ENCODE results near the gene DUSP8.

Gene DUSP8

DNA sequence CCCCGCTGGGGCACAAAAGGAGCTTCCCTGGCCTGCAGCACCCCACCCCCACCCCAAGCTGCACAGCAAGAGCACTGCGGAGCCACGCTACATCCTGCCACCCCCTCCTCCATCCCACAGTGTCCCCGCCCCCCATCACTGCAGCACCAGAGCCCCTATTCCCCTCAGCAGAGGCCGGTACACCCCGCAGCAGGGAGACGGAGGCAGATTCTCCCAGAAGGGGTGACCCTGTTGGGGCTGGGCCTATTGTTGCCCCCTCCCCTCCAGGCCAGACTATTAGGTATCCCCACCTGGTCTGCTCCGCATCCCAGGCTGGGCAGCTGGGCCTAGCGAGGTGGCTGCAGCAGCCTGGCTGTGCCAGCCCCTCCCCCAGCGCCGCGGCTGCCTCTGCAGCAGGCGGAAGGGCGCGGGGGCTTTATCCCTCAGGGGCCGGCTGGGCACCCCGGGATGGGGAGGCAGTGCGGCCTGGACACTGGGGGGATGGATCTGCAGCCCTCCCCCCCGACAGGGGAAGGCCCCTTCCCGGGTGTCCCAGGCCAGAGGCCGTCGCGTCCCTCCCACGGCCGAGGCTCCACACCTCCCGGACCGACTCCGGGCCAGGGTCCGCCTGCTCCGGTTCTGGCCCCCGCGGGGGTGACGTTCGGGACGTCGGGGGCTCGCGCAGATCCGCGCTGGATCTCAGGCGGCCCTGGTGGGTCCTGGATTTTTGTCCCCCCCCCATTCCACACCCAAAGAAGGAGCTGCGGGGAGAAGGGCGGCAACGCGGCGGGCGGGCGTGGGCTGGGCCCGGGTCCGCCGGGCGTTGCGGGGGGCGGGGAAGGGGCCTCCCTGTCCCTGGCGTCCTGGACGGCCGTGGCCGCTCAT, 943 bp downstream of the DUSP8 start (continued):
- no peak for TF ChIP-seq ZNF548 (tag by site-specific recombination; IDR thresholded peaks at IDR 0.05)
- no peak for TF ChIP-seq ZNF76 (tag by site-specific recombination; IDR thresholded peaks at IDR 0.05; ENCODE audit: borderline replicate concordance, low read depth)
- no peak for TF ChIP-seq ZNF837 (tag by site-specific recombination; IDR thresholded peaks at IDR 0.05)
- no peak for TF ChIP-seq ZNF121 (tag by site-specific recombination; IDR thresholded peaks at IDR 0.05)
- no peak for TF ChIP-seq ZNF223 (tag by site-specific recombination; IDR thresholded peaks at IDR 0.05)
- TF ChIP-seq ZBTB1 (tag by site-specific recombination; IDR thresholded peaks at IDR 0.05) = no peak
- TF ChIP-seq, protein P1, sequence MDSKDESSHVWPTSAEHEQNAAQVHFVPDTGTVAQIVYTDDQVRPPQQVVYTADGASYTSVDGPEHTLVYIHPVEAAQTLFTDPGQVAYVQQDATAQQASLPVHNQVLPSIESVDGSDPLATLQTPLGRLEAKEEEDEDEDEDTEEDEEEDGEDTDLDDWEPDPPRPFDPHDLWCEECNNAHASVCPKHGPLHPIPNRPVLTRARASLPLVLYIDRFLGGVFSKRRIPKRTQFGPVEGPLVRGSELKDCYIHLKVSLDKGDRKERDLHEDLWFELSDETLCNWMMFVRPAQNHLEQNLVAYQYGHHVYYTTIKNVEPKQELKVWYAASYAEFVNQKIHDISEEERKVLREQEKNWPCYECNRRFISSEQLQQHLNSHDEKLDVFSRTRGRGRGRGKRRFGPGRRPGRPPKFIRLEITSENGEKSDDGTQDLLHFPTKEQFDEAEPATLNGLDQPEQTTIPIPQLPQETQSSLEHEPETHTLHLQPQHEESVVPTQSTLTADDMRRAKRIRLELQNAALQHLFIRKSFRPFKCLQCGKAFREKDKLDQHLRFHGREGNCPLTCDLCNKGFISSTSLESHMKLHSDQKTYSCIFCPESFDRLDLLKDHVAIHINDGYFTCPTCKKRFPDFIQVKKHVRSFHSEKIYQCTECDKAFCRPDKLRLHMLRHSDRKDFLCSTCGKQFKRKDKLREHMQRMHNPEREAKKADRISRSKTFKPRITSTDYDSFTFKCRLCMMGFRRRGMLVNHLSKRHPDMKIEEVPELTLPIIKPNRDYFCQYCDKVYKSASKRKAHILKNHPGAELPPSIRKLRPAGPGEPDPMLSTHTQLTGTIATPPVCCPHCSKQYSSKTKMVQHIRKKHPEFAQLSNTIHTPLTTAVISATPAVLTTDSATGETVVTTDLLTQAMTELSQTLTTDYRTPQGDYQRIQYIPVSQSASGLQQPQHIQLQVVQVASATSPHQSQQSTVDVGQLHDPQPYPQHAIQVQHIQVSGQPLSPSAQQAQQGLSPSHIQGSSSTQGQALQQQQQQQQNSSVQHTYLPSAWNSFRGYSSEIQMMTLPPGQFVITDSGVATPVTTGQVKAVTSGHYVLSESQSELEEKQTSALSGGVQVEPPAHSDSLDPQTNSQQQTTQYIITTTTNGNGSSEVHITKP (tag by site-specific recombination; IDR thresholded peaks at IDR 0.05) = no peak
- no peak for TF ChIP-seq ZNF571 (tag by site-specific recombination; IDR thresholded peaks at IDR 0.05)
- no peak for TF ChIP-seq ZNF133 (tag by site-specific recombination; IDR thresholded peaks at IDR 0.05)
- no peak for TF ChIP-seq ZNF544 (tag by site-specific recombination; IDR thresholded peaks at IDR 0.05)
- no peak for TF ChIP-seq ZNF37A (tag by site-specific recombination; IDR thresholded peaks at IDR 0.05)
- TF ChIP-seq, protein P2, sequence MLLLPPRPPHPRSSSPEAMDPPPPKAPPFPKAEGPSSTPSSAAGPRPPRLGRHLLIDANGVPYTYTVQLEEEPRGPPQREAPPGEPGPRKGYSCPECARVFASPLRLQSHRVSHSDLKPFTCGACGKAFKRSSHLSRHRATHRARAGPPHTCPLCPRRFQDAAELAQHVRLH (tag by site-specific recombination; IDR thresholded peaks at IDR 0.05) = no peak
- TF ChIP-seq ZSCAN23 (tag by site-specific recombination; IDR thresholded peaks at IDR 0.05) = no peak
- TF ChIP-seq, protein P3, sequence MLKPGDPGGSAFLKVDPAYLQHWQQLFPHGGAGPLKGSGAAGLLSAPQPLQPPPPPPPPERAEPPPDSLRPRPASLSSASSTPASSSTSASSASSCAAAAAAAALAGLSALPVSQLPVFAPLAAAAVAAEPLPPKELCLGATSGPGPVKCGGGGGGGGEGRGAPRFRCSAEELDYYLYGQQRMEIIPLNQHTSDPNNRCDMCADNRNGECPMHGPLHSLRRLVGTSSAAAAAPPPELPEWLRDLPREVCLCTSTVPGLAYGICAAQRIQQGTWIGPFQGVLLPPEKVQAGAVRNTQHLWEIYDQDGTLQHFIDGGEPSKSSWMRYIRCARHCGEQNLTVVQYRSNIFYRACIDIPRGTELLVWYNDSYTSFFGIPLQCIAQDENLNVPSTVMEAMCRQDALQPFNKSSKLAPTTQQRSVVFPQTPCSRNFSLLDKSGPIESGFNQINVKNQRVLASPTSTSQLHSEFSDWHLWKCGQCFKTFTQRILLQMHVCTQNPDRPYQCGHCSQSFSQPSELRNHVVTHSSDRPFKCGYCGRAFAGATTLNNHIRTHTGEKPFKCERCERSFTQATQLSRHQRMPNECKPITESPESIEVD (tag by site-specific recombination; IDR thresholded peaks at IDR 0.05) = no peak
- TF ChIP-seq KLF7 (tag by site-specific recombination; IDR thresholded peaks at IDR 0.05; ENCODE audit: borderline replicate concordance) = no peak
- TF ChIP-seq, protein P4, sequence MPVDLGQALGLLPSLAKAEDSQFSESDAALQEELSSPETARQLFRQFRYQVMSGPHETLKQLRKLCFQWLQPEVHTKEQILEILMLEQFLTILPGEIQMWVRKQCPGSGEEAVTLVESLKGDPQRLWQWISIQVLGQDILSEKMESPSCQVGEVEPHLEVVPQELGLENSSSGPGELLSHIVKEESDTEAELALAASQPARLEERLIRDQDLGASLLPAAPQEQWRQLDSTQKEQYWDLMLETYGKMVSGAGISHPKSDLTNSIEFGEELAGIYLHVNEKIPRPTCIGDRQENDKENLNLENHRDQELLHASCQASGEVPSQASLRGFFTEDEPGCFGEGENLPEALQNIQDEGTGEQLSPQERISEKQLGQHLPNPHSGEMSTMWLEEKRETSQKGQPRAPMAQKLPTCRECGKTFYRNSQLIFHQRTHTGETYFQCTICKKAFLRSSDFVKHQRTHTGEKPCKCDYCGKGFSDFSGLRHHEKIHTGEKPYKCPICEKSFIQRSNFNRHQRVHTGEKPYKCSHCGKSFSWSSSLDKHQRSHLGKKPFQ (tag by site-specific recombination; IDR thresholded peaks at IDR 0.05) = no peak
- peak; percentile 35; the same call in 1 of the 2 replicates for TF ChIP-seq KLF16 (tag by site-specific recombination; IDR thresholded peaks at IDR 0.05)
- TF ChIP-seq ZNF138 (tag by site-specific recombination; IDR thresholded peaks at IDR 0.05; ENCODE audit: borderline replicate concordance) = no peak
- TF ChIP-seq, protein P5, sequence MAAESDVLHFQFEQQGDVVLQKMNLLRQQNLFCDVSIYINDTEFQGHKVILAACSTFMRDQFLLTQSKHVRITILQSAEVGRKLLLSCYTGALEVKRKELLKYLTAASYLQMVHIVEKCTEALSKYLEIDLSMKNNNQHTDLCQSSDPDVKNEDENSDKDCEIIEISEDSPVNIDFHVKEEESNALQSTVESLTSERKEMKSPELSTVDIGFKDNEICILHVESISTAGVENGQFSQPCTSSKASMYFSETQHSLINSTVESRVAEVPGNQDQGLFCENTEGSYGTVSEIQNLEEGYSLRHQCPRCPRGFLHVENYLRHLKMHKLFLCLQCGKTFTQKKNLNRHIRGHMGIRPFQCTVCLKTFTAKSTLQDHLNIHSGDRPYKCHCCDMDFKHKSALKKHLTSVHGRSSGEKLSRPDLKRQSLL (tag by site-specific recombination; IDR thresholded peaks at IDR 0.05) = no peak
- TF ChIP-seq ZNF549 (tag by site-specific recombination; IDR thresholded peaks at IDR 0.05) = no peak
- TF ChIP-seq, protein P6, sequence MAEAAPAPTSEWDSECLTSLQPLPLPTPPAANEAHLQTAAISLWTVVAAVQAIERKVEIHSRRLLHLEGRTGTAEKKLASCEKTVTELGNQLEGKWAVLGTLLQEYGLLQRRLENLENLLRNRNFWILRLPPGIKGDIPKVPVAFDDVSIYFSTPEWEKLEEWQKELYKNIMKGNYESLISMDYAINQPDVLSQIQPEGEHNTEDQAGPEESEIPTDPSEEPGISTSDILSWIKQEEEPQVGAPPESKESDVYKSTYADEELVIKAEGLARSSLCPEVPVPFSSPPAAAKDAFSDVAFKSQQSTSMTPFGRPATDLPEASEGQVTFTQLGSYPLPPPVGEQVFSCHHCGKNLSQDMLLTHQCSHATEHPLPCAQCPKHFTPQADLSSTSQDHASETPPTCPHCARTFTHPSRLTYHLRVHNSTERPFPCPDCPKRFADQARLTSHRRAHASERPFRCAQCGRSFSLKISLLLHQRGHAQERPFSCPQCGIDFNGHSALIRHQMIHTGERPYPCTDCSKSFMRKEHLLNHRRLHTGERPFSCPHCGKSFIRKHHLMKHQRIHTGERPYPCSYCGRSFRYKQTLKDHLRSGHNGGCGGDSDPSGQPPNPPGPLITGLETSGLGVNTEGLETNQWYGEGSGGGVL (tag by site-specific recombination; IDR thresholded peaks at IDR 0.05) = no peak
- TF ChIP-seq ZNF10 (tag by site-specific recombination; IDR thresholded peaks at IDR 0.05) = 0 out of 2 replicates have a peak, but pooled peaks have one; percentile 38
- no peak for TF ChIP-seq ZNF561 (tag by site-specific recombination; IDR thresholded peaks at IDR 0.05; ENCODE audit: borderline replicate concordance)
- TF ChIP-seq ZFP37 (tag by site-specific recombination; IDR thresholded peaks at IDR 0.05) = no peak
- TF ChIP-seq ZNF221 (tag by site-specific recombination; IDR thresholded peaks at IDR 0.05; ENCODE audit: borderline replicate concordance) = no peak
- no peak for TF ChIP-seq ZFP69B (tag by site-specific recombination; IDR thresholded peaks at IDR 0.05)
- TF ChIP-seq, protein P7, sequence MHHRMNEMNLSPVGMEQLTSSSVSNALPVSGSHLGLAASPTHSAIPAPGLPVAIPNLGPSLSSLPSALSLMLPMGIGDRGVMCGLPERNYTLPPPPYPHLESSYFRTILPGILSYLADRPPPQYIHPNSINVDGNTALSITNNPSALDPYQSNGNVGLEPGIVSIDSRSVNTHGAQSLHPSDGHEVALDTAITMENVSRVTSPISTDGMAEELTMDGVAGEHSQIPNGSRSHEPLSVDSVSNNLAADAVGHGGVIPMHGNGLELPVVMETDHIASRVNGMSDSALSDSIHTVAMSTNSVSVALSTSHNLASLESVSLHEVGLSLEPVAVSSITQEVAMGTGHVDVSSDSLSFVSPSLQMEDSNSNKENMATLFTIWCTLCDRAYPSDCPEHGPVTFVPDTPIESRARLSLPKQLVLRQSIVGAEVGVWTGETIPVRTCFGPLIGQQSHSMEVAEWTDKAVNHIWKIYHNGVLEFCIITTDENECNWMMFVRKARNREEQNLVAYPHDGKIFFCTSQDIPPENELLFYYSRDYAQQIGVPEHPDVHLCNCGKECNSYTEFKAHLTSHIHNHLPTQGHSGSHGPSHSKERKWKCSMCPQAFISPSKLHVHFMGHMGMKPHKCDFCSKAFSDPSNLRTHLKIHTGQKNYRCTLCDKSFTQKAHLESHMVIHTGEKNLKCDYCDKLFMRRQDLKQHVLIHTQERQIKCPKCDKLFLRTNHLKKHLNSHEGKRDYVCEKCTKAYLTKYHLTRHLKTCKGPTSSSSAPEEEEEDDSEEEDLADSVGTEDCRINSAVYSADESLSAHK (tag by site-specific recombination; IDR thresholded peaks at IDR 0.05) = no peak
